B cell (primary cell): Measurements from ENCODE around the gene ZNF761. TPM values are rescaled to one million over a fixed set of nuclear protein-coding genes. Genes with fewer than 3 reads are reported as not detected.
"Not testable (repeated sequence)": the region's sequence is repeated elsewhere in the genome, so short reads cannot be mapped to it uniquely, and the experiment has no call there.

ENCODE experiments used
- ATAC-seq: fragments of 200-7000 bp; cut with Tn5 transposase; one replicate; pipeline ENCODE4 v1.10.0; 2021; ENCODE audit warnings: low read depth, mild to moderate bottlenecking, moderate number of reproducible peaks, moderate library complexity
- CTCF ChIA-PET: fragments of 350-600 bp; sonication (Branson Sonifier 250); formaldehyde crosslinking; loops from one replicate; lab custom pipeline; 2021; ENCODE audit warnings: antibody characterized with exemption, inconsistent platforms; lab: Charles Lee
- POLR2A ChIA-PET: fragments of 350-600 bp; sonication (Branson Sonifier 250); formaldehyde crosslinking; loops from one replicate; lab custom pipeline; 2021; ENCODE audit warnings: antibody characterized with exemption; lab: Charles Lee
- DNase-seq: peaks from one replicate; pipeline ENCODE4 v3.0.0; 2013
- H2AFZ ChIP-seq: 2 replicates; pipeline ENCODE4 v1.6.1; 2012; ENCODE audit warnings: mild to moderate bottlenecking, low read depth, low read length; ENCODE audit not compliant: insufficient read depth, poor library complexity, severe bottlenecking
- H3K27ac ChIP-seq, 2 donors: 1 replicate in 1 of 2; 2 replicates in 1 of 2; pipeline ENCODE4 v1.5.1; 2012 to 2013; ENCODE audit warnings: low read length in 2 of 2, mild to moderate bottlenecking in 2 of 2, moderate library complexity in 1 of 2
- H3K27me3 ChIP-seq, 4 experiments: fragments of 200-600 bp in 1 of 4; sonication (generic) in 1 of 4; replicated peaks in 1 of 4; 1 replicate in 2 of 4; 2 replicates in 2 of 4; pipeline versions ENCODE4 v1.6.1 to v1.7.0; 2013 to 2016; ENCODE audit warnings: low read length in 3 of 4, mild to moderate bottlenecking in 2 of 4, mixed read lengths in 1 of 4, moderate library complexity in 1 of 4; ENCODE audit not compliant: insufficient read depth in 4 of 4, control insufficient read depth in 3 of 4; ENCODE audit errors: control extremely low read depth in 1 of 4
- H3K36me3 ChIP-seq, 2 experiments: replicated peaks in 1 of 2; 1 replicate in 1 of 2; 2 replicates in 1 of 2; pipeline versions ENCODE4 v1.6.1 to v1.7.1; 2013; ENCODE audit warnings: low read length in 1 of 2; ENCODE audit not compliant: insufficient read depth in 2 of 2, control insufficient read depth in 1 of 2; ENCODE audit errors: control extremely low read depth in 1 of 2, extremely low read depth in 1 of 2
- H3K4me1 ChIP-seq, 2 donors: fragments of 200-600 bp in 1 of 2; sonication (generic) in 1 of 2; 1 replicate in 1 of 2; 2 replicates in 1 of 2; pipeline versions ENCODE4 v1.5.1 to v1.6.1; 2013 to 2017; ENCODE audit warnings: low read length in 2 of 2; ENCODE audit not compliant: control insufficient read depth in 2 of 2, insufficient read depth in 2 of 2
- H3K4me2 ChIP-seq: replicated peaks from 2 replicates; pipeline ENCODE3; 2012; ENCODE audit warnings: mild to moderate bottlenecking, low read depth, low read length; ENCODE audit not compliant: poor library complexity, severe bottlenecking
- H3K4me3 ChIP-seq, 5 experiments: fragments of 200-600 bp in 1 of 5; sonication (generic) in 1 of 5; 1 replicate in 3 of 5; 2 replicates in 2 of 5; pipeline versions ENCODE4 v1.5.1 to v1.7.0; 2011 to 2016; ENCODE audit warnings: low read length in 4 of 5, mild to moderate bottlenecking in 4 of 5, low read depth in 2 of 5, control low read depth in 1 of 5, moderate library complexity in 1 of 5; ENCODE audit not compliant: insufficient read depth in 1 of 5; ENCODE audit errors: control extremely low read depth in 1 of 5, extremely low read depth in 1 of 5
- H3K79me2 ChIP-seq: fragments of 200-600 bp; sonication (generic); one replicate; pipeline ENCODE4 v1.6.0; 2016; ENCODE audit warnings: low read length; ENCODE audit not compliant: control insufficient read depth, insufficient read depth
- H3K9ac ChIP-seq: fragments of 200-600 bp; sonication (generic); 2 replicates; pipeline ENCODE4 v1.6.1; 2017; ENCODE audit warnings: mild to moderate bottlenecking, low read length, moderate library complexity
- H3K9me3 ChIP-seq, 3 donors: one replicate each; pipeline versions ENCODE4 v1.6.1 to v1.7.1; 2013; ENCODE audit warnings: low read length in 2 of 3; ENCODE audit not compliant: control insufficient read depth in 2 of 3, insufficient read depth in 1 of 3; ENCODE audit errors: control extremely low read depth in 1 of 3
- H4K20me1 ChIP-seq: 2 replicates; pipeline ENCODE4 v1.6.0; 2012; ENCODE audit warnings: mild to moderate bottlenecking, low read length; ENCODE audit not compliant: insufficient read depth, control insufficient read depth, poor library complexity, severe bottlenecking
- H3K27ac Mint-ChIP-seq: one replicate; pipeline ENCODE4 v1.8.0; 2021; ENCODE audit warnings: mixed read lengths
- H3K27me3 Mint-ChIP-seq: one replicate; pipeline ENCODE4 v1.8.0; 2021; ENCODE audit warnings: mixed read lengths
- H3K4me1 Mint-ChIP-seq: one replicate; pipeline ENCODE4 v1.8.0; 2021; ENCODE audit warnings: mixed read lengths
- H3K4me3 Mint-ChIP-seq: one replicate; pipeline ENCODE4 v1.8.0; 2021; ENCODE audit warnings: mixed read lengths
- H3K9me3 Mint-ChIP-seq: one replicate; pipeline ENCODE4 v1.8.0; 2022; ENCODE audit warnings: mixed read lengths; ENCODE audit not compliant: insufficient read depth
- CTCF ChIP-seq: fragments of 200-600 bp; IDR thresholded peaks from one replicate; pipeline ENCODE4 v1.8.0; 2022; ENCODE audit warnings: antibody characterized with exemption, mild to moderate bottlenecking
- EZH2 ChIP-seq: IDR thresholded peaks from 2 replicates; pipeline ENCODE4 v1.6.1; 2012; ENCODE audit warnings: borderline replicate concordance, low read depth, mild to moderate bottlenecking, moderate library complexity, low read length; ENCODE audit not compliant: insufficient read depth, poor library complexity, severe bottlenecking
- WGBS: methylation state at CpG from one replicate; pipeline ENCODE4 v1.1.5; 2013; ENCODE audit warnings: missing lambda C conversion rate; ENCODE audit not compliant: insufficient coverage; 5-methylcytosine and 5-hydroxymethylcytosine counted together
- intact Hi-C: fragments of 100-400 bp; cut with micrococcal nuclease; formaldehyde crosslinking; loops from one replicate; pipeline ENCODE4 v1.10.0; 2022
- polyA plus RNA-seq: library from polyadenylated mRNA; depleted of rRNA; stranded (reverse); fragments of >200 nt; gene quantifications from 2 replicates; pipeline ENCODE4 v1.2.3, GENCODE V29; 2012
- total RNA-seq, 2 donors: library from RNA; stranded (reverse); fragments of 120-200 nt in 1 of 2; gene quantifications; 1 replicate in 1 of 2; 2 replicates in 1 of 2; pipeline versions ENCODE4 v1.2.3 to v1.2.4, GENCODE V29; 2013 to 2022

The ZNF761 gene
- total and polyA plus RNA-seq, 2 donors (not counting 1 experiment from before 2014, with no cell fraction given), result 12.1 to 14.9 TPM

GRCh38 chr19:53409505-53410204 is 22.1 kb upstream of the ZNF761 start:
- H3K27ac Mint-ChIP-seq, result no peak overlapping the region
- no peak overlapping the region for H3K4me3 ChIP-seq
- ChIA-PET CTCF (interaction anchor here (1.9 kb wide), 1 partner anchor 16 kb away, joined by 9 read pairs; no protein-coding TSS in a partner anchor), POLR2A (no interaction called here)
- no peaks in the 10 kb centered on the region for H3K4me1 Mint-ChIP-seq
- no peak overlapping the region for H2AFZ ChIP-seq
- H3K4me2 ChIP-seq, result no peak overlapping the region
- H3K4me1 ChIP-seq, result no peaks in the 10 kb centered on the region
- WGBS, result no CpG with 5 or more reads among the region's 7 CpGs
- H4K20me1 ChIP-seq, result no peaks in the 10 kb centered on the region
- no peak for ATAC-seq
- peaks cover 3 to 34% of the 10 kb centered on the region in 2 experiments for H3K36me3 ChIP-seq
- peaks cover 37% of the 10 kb centered on the region for H3K9me3 Mint-ChIP-seq
- H3K79me2 ChIP-seq, result peaks cover under 1% of the 10 kb centered on the region
- DNase-seq, result no peak
- no peak overlapping the region for H3K9ac ChIP-seq
- intact Hi-C loops, result no loop called here
- TF ChIP-seq CTCF, result no peak
- TF ChIP-seq EZH2, result no peak
- H3K9me3 ChIP-seq, result peaks cover 7 to 76% (median 47%) of the 10 kb centered on the region in 3 donors
- no peak overlapping the region for H3K27ac ChIP-seq
- no peaks in the 10 kb centered on the region for H3K27me3 Mint-ChIP-seq
- no peaks in the 10 kb centered on the region for H3K27me3 ChIP-seq
- H3K4me3 Mint-ChIP-seq, result no peak overlapping the region

DNA sequence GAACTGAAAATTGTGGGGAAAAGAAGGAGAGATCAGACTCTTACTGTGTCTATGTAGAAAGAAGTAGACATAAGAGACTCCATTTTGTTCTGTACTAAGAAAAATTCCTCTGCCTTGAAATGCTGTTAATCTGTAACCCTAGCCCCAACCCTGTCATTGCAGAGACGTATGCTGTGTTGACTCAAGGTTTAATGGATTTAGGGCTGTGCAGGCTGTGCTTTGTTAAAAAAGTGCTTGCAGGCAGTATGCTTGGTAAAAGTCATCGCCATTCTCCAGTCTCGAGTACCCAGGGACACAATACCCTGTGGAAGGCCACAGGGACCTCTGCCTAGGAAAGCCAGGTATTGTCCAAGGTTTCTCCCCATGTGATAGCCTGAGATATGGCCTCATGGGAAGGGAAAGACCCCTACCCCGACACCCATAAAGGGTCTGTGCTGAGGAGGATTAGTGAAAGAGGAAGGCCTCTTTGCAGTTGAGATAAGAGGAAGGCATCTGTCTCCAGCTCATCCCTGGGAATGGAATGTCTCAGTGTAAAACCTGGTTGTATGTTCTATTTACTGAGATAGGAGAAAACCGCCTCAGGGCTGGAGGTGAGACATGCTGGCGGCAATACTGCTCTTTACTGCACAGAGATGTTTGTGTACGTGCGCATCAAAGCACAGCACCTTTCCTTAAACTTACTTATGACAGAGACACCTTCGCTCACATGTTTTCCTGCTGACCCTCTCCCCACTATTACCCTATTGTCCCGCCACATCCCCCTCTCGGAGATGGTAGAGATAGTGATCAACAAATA is 11.1 kb upstream of the ZNF761 start:
- H3K4me1 Mint-ChIP-seq, H4K20me1 ChIP-seq, H2AFZ ChIP-seq, intact Hi-C loops, H3K4me3 Mint-ChIP-seq, H3K9me3 Mint-ChIP-seq, H3K36me3 ChIP-seq, H3K27ac ChIP-seq, H3K9ac ChIP-seq, CTCF ChIA-PET, ATAC-seq, DNase-seq, H3K4me1 ChIP-seq, H3K27me3 Mint-ChIP-seq, H3K79me2 ChIP-seq, POLR2A ChIA-PET, H3K4me3 ChIP-seq, H3K4me2 ChIP-seq, H3K27ac Mint-ChIP-seq, H3K27me3 ChIP-seq: not testable (repeated sequence)
- H3K9me3 ChIP-seq, result peaks cover 3 to 30% (median 3%) of the 10 kb centered on the region in 3 donors
- WGBS, result 80% methylated on average over 6 of the region's 11 CpGs
